Activated T-helper 1 cell treated with Interleukin-2 at 50 U/mL for 16 hours (primary cell): ENCODE results near the gene CDKAL1.
"Not testable (repeated sequence)": the region's sequence is repeated elsewhere in the genome, so short reads cannot be mapped to it uniquely, and the experiment has no call there.

Experiments
- DNase-seq: peaks from one replicate; pipeline ENCODE4 v3.0.0-alpha.2; 2020; ENCODE audit warnings: low read depth

CDKAL1 gene

DNA sequence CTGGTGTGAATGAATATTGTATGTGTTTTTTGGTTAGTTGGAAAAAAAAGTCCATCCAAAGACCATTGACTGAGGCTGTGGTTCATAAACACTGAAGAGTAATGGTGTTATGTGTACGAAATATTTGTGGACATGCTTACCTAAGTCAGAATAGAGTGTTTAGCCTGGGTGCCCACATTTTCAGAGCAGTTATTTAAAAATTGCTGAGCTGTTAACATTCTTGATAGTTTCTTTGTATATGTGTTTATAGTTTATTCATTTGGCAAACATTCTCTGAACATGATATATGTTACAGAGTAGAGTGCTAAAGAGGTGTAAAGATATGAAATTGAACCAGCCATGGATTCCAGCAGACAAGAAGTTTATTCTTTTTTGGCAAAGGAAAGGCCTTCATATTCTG is 20.6 kb downstream of the CDKAL1 start:
- DNase-seq, result no peak

DNA sequence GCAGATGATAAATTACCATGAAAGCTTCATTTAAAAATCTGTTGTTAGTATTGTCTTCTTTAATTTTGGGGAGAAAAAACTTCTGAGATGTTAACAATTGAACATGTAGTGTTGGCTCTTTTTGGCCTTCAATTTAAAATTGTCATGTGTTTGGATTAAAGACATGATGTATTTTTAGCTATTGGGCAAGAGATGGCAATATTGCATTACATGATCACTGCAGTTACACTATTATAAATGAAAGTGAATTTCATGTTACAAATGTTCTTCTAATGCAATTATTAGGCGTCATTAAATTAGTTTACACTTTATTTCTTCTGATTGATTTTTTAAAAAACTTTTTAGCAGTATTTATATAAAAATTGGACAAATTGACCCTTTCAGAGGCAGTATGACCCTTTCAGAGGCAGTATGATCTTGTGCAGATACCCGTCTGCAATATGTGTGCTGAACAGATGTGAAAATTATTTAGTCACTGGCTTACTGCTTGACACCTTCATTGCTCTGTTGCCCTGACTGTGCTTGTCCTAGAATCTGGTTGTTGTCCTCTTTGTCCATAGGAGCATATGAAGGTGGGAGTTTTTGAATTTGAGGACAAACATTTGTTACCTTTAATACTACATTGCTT is 25.8 kb downstream of the CDKAL1 start:
- no peak for DNase-seq

DNA sequence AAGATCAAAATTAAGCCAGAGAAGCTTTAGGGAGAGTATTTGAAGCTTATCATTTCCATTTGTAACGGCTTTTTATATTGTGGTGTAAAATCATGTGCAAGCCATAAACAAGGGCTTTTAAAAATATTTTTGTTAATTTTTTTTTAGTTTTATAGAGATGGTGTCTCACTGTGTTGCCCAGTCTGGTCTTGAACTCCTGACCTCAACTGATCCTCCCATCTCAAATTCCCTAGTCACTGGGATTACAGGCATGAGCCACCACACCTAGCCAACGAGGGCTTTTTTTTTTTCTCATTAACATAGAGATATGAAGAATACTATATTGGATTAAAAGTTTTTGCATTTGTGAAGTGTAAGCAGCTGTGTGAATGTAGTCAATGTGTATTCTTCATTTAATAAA is 29.1 kb downstream of the CDKAL1 start:
- DNase-seq, result no peak

DNA sequence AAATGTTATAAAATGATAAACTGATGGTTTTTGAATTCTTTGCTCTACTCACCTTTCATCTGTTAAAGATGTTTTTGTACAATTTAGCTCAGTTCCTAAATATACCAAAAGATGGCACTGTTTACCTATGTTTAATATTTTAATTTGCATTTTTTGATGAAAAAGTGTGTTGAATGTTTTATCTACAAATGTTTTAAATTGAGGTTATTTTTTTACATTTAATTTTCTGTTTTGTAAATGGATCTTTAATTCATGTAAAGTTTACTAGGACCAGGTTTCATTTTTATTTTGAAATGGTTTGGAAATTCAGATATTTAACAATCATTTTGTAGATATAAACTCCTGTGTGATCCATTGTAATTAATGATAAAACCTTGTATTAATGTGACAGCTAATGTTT is 30.0 kb downstream of the CDKAL1 start:
- DNase-seq, result no peak

DNA sequence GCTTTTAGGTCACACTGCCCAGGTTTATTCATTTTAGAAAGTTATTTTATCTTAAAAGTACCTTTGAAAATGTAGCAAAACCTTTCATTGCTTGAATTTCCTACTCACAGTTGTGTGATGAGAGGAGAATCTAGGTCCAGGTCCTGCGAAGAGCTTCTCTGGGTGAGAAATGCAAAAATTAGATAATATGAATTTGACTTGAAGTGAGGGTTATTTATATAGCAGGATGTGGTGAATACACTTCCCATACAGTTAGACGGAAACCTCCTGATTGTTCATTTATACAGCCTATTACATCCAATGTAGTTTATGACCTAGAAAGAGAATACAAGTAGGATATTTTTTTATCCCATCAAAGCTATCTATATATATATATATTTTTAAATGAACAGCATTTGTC is 30.5 kb downstream of the CDKAL1 start:
- DNase-seq, result no peak

DNA sequence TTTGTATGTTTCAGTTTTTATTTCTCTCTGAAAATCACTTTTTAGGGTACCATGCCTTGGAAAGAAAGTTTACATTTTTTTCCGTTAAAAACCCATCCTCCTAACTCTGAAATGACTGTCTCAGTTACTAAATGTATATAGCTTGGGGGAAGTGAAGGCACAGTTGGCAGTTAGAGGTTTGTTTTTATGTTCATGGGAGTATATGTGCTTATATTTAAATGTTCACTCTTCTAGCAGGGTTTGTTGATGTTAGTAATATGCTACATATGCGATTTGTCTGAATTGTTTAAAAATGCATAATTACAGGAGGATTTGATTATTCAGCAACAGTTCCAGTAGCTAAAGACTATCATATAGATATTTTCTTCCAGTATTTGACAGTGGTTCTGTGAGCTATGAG is 31.1 kb downstream of the CDKAL1 start:
- no peak for DNase-seq

DNA sequence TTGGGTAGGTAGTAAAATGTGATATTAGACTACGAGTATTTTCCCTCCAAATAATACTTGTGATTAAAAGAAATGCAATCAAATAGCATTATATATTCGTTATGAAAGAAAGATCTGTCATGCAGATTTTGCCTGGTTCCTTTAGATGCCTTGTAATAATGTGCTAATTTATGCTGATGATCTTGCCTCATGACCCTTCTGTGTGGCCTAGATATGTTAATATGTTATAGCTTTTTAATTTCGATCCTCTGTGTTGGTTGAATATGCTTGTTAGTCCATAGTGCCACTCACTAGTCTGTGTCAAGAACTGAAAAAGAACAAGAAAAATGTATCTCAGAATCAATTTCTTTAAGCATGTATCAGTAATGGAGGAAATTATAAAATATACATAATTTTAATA is 31.9 kb downstream of the CDKAL1 start:
- DNase-seq, result no peak

DNA sequence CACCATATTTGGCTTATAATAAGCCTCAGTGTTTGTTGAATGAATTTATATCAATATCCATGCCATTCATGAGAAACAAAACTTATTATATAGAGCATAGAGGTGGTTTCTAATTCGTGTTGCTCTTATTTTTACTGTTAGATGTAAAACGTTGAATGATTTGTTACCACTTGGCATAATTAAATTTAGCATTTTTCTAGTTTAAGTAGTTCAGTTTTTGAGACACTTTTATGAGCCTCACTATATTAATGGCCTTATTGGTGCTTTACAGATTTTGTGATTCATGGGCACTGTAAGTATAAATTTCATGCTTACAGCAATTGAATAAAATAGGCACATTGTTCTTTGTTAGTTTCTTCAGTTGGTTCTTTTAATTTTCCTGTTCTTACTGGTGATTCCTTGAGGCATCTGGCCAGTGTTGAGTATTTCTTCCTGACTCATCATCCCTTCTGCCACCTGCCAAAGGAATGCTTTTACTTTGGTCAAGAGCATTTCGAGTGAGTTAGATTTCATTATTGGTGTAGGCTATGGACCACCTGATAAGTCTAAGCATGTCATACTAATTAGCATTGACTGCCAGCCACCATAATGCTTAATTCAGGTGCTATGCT is 34.8 kb downstream of the CDKAL1 start:
- no peak for DNase-seq

DNA sequence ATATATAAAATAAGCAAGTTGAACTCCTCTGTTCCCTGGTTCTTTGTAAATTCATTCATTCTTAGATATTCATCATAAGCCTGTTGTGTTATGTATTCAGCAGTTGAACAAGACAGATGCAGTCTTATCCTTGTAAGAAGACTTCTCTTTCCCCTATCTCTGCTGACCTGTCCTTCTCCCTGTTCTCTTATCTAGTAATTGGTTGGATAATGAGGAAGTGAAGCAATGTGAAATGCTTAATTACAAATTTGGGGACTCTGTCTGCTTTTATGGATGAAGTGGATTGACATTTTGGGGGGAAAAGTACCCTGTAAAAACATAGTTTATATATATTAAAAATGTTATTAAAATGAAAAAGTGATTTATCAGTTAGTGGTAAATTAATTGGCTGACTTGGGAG is 37.0 kb downstream of the CDKAL1 start:
- no peak for DNase-seq

DNA sequence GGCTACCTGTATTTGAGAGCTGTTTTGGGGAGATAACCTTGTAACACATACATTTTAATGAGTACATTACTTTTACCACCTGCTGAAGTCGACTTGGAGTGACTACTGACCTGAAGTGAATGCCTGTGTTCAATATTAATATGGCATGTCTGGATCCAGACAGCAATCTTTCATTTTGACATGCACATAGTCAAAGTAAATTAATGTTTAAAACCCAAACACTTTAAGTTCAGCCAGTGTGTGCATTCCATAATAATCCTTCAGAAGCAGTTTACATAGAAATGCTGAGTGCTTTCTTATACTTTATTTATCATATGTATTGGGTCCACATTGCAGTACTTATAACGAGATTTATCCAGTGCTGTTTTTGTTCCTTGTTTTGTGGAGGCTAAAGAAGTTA is 38.0 kb downstream of the CDKAL1 start:
- DNase-seq, result no peak

DNA sequence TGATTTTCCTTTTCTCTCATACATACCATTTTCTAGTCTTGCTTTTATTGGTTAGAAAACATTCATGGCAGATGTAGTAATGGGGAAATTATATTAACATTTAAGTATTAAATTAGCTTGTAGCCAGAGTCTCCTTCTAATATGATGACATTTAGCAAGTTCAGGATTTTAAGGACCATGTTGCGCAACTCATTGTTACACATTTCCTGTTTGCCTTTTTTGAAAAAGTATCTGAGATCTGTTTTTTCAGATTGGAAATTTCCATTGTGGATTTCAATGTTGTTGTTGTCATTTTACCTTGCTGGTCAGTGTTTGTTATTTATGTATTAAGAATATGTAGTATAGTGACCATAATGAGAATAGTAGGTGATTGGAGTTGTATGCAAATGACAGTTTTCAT is 38.7 kb downstream of the CDKAL1 start:
- DNase-seq, result no peak

DNA sequence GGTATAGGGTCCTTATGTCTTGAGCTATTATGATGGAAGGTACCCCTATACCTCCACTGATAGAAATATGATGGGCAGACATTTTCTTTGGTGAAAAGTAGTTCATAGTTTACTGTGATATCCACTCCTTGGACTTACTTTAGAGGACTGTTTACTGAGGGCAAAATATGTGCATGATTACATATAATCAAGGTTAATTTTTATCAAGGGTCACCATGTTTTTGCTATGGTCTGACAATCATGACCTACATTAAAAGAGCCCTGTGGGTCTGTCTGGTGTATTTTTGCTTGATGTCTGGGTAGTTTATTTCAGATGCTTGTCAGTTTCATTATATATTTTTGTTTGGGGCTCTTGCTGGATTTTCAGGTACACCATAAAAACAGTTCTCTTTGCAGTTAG is 40.1 kb downstream of the CDKAL1 start:
- DNase-seq, result no peak

DNA sequence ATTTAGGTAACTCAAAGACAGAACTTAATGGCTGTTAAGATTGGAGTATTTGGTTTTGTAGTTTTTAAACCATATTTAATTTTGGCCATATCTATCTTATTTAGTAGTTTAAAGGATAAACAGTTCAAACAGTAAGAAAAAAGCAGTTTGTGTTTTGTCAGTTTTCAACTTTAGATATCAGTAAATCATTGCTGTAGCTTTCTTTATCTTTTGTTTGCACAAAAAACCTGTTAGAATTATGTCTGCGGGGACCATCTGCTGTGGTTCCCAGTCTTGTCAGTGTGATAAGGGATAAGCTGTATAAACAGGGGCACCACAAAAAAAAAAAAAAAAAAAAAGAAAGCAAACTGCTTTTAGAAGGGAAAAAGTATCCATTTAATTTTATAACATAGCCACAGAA is 40.9 kb downstream of the CDKAL1 start:
- no peak for DNase-seq

DNA sequence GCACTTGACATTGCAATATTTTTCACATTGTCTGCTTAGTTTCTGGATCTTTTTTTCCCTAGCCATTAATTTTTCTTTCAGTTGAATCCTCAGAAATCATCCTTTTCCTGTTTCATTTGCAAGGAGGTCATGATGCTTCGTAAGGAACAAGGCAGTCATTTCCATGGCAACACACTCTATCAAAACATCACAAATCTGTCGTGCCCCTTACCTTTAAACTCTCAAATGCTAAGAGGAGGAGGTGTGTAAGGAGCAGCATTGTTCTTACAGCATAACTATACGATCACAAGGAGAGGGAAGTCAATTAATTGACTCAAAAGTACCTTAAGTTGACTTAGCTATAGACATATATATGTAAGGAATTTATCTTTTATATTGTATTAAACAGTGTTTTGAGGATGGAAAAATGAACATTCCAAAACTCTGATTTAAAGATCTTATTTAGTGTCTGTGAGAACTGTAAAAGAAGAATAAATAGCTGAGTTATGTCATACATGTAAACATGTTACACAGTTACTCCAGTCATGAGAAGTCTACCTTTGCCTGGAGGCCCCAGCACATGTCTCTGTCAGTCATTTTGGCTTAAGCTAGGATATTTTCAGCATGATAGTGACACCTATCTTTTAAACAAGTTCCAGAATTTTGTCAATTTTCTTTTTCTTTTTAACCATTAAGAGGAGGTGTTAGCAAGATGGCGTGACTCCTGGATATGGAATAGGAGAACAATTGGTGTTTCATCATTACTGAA is 41.6 kb downstream of the CDKAL1 start:
- no peak for DNase-seq

DNA sequence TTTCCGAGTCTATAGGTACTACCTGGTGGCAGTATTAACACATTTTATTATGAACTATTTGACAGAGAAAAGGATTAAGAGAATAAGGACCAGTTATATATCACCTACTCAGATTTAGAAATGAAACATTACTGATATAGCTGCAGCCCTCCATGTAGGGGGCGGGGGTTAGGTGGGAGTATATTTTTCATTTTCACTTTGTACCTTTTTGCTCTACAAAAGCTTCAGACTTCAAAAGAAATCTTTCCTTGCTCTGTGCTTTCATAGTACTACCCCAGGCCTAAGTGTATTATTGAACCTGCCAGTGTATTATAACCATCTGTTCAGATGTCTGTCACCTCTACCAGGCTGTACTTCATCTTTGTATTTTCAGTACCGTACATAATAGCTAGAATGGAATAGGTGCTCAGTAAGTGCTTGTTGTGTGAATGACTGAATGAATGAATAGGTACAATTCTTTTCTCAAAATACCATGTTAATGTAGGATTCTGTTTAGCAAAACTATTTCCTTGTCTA is 43.0 kb downstream of the CDKAL1 start:
- DNase-seq, result no peak

DNA sequence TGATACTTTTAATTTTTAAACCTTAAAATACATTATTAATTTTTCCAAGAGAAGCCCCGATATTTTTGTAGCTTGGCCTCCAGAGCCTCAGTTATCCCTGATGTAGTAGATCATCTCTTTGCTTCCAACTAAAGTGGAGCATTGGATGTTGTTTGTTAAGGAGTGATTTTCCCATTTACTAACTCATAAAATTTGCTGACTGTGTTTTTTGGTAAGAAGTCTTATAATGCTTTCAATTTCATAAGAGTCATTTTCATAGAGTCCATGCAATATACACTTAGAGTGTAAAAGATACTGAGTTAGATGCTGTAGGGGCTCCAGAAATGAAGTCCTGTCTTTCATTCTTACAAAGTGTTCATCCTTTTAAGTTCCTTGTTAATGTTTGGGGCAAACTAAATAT is 46.8 kb downstream of the CDKAL1 start:
- no peak for DNase-seq

DNA sequence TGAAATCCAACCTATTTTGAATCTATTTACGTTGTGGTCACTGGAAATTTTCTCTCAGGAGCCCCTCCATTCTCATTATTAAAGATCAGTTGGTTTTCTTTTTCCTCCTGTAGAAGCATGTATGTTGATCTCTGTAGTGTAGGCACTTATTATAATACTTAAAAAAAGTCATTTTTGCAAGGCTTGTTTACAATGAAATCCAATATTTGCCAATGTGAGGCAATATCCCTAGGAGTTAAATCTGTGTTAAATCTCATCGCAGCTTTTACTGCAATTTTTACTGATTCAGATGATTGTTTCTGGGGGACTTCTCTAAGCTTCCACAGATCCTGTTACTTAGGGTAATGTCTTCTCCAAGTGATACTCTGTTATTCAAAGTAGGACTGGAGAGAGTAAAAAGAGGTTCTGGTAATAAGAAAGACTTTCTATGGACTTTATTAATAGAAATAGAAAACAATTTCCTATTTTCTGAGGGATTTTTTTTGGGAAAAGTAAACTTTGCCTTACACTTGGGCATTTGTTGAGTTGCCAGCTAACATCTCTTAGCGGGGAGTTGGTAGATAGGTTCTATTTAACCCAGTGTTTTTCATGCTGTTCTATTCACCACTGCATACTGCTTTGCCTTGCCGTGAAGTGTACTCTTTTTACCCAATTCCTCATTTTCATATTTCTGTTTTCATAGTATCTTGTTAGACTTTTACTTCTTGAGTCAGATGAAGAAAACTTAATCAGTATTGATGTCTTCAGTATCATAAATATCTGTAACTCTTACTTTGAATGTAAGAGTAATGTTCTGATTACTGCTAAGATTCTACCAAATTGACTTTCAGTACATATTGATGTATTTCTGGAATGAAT is 48.6 kb downstream of the CDKAL1 start:
- DNase-seq, result no peak

DNA sequence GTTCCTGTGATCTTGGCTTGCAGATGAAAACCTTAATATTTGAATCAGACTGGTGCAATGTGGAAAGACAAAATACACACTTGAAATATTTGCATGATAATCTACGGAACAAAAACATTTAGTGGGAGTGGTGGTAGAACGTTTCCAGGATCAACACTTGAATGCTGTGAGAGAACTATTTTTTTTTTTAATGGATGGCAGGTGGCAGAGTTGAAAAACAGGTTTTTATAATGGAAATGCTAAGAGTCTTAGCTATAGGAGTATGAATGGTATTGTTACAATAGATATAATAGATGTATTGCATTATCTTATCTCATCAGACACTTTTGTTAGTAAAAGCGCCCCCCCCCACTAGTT is 49.2 kb downstream of the CDKAL1 start:
- DNase-seq, result no peak

DNA sequence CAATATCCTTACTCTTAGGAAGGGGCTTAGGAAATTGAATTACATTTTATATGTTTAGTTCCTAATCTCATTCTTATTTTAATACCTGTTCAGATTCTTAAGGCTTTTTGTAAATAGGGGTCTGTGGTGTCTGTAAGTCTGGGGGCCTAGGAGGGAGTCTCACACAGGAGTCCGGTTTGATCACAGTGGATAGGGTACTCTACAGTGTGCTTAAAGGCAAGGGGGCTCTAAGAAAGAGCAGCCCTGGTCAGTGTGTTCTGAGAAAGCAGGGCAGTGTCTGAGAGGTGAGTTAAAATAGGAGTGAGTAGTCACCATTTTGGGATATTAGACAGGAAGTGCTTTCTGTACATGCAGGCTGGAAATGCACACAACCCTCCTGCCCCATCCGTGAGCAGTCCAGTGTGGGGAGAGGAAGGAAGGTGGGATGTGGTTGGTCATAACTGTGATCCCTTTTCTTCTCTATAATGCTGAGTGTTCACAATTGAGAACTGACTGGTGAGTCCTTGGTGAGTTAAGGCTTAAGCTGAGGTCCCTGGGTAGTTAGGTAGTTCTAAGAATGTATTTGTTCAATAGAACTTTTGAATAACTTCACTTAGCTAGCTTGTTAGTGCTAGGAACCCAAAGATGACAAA is 50.0 kb downstream of the CDKAL1 start:
- no peak for DNase-seq

DNA sequence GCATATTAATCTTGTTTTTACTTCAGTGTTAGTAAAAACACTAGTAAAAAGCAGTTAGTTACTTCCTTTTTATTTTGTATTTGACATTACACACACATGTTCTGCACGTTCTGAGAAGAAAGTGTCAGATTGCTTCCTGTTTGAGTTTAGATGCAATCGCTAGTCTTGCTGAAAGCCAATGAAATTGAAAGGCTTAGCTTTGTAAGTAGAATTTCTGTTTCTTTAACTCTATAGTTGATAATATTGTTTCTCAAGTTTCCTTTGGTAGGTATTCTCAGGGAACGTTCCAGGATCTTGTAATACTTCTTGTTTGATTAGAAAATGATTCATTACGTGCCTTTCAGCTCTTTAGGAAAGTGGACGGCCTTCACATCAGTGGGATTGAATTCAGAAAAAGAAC is 55.0 kb downstream of the CDKAL1 start:
- DNase-seq, result no peak

DNA sequence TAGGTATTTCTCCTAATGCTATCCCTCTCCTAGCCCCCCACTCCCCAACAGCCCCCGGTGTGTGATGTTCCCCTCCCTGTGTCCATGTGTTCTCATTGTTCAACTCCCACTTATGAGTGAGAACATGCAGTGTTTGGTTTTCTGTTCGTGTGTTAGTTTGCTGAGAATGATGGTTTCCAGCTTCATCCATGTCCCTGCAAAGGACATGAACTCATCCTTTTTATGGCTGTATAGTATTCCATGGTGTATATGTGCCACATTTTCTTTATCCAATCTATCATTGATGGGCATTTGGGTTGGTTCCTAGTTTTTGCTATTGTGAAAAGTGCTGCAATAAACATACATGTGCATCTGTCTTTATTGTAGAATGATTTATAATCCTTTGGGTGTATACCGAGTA is 56.2 kb downstream of the CDKAL1 start:
- not testable (repeated sequence) for DNase-seq

DNA sequence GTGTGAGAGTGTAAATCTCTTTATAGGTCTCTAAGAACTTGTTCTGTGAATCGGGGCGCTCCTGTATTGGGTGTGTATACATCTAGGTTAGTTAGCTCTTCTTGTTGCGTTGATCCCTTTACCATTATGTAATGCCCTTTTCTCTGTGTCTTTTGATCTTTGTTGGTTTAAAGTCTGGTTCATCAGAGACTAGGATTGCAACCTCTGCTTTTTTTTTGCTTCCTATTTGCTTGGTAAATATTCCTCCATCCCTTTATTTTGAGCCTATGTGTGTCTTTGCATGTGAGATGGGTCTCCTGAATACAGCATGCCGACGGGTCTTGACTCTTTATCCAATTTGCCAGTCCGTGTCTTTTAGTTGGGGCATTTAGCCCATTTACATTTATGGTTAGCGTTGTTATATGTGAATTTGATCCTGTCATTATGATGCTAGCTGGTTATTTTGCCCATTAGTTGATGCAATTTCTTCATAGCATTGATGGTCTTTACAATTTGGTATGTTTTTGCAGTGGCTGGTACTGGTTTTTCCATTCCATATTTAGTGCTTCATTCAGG is 60.1 kb downstream of the CDKAL1 start:
- not testable (repeated sequence) for DNase-seq
